Left ventricle myocardium inferior (tissue), 1 donor: ENCODE results near the gene DAPK1. TPM values are rescaled to one million over a fixed set of nuclear protein-coding genes. Genes with fewer than 3 reads are reported as not detected.

Source experiments
- DNase-seq: peaks from one replicate; pipeline ENCODE4 v3.0.0-alpha.2; 2020
- H3K27ac ChIP-seq: fragments of 200-600 bp; replicated peaks from 2 replicates; pipeline ENCODE4 v1.8.0; 2021
- H3K27me3 ChIP-seq: fragments of 200-600 bp; 2 replicates; pipeline ENCODE4 v1.8.0; 2021; ENCODE audit warnings: low read depth
- H3K36me3 ChIP-seq: fragments of 200-600 bp; 2 replicates; pipeline ENCODE4 v1.8.0; 2021
- H3K4me1 ChIP-seq: fragments of 200-600 bp; 2 replicates; pipeline ENCODE4 v1.8.0; 2021
- H3K4me3 ChIP-seq: fragments of 200-600 bp; 2 replicates; pipeline ENCODE4 v1.8.0; 2021; ENCODE audit warnings: mild to moderate bottlenecking, moderate library complexity
- H3K9me3 ChIP-seq: fragments of 200-600 bp; replicated peaks from 2 replicates; pipeline ENCODE4 v1.8.0; 2021
- intact Hi-C: fragments of 100-400 bp; cut with micrococcal nuclease; formaldehyde crosslinking; loops from one replicate; pipeline ENCODE4 v1.11.0; 2022
- total RNA-seq: library from RNA; stranded (reverse); fragmentation: NEBNext Ultra II Directional; extraction: Animal tissue kit (Norgen Biotek cat#: 25700); gene quantifications from one replicate; pipeline ENCODE4 v1.2.1, GENCODE V29; 2021
- TF ChIP-seq, protein P1 (sequence below): fragments of 200-600 bp; IDR thresholded peaks from 2 replicates; pipeline ENCODE4 v1.8.0; 2021; ENCODE audit warnings: antibody characterized with exemption, mild to moderate bottlenecking, borderline replicate concordance
- donor health status: DM: no; HTN: yes; CAD: no; lungs with severe emphysema.

DAPK1 gene
- total RNA-seq, 1 donor from 2014 or later: 5.5 TPM

DNA sequence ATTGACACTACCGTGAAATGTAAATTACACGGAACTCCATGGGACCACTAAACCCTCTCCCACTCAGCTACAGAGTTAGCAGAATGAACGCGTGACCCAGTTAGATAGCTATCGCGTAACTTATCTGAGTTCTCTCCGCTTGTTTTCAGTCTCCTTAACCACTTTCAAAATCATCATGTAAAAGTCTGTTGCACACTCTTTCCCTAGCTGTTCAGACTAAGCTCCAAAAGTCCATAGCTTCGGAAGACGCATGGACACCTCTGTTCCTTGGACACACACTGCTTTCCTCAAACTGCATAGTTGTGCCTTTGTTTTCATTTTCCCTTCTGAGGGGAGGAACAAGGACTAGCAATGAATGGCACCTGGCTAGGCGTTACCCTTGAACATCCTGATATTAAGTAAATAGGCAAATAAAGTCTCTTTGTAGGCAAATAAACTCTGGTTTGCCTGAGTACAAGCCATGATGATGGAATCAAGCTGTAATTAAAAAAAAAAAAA is 83.3 kb downstream of the DAPK1 start:
- intact Hi-C loops: no loop called here
- TF ChIP-seq, protein P1, sequence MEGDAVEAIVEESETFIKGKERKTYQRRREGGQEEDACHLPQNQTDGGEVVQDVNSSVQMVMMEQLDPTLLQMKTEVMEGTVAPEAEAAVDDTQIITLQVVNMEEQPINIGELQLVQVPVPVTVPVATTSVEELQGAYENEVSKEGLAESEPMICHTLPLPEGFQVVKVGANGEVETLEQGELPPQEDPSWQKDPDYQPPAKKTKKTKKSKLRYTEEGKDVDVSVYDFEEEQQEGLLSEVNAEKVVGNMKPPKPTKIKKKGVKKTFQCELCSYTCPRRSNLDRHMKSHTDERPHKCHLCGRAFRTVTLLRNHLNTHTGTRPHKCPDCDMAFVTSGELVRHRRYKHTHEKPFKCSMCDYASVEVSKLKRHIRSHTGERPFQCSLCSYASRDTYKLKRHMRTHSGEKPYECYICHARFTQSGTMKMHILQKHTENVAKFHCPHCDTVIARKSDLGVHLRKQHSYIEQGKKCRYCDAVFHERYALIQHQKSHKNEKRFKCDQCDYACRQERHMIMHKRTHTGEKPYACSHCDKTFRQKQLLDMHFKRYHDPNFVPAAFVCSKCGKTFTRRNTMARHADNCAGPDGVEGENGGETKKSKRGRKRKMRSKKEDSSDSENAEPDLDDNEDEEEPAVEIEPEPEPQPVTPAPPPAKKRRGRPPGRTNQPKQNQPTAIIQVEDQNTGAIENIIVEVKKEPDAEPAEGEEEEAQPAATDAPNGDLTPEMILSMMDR: no peak
- H3K36me3 ChIP-seq: no peaks in the 10 kb centered on the region
- H3K27me3 ChIP-seq: no peaks in the 10 kb centered on the region
- H3K27ac ChIP-seq: no peak overlapping the region
- no peak overlapping the region for H3K4me3 ChIP-seq
- H3K9me3 ChIP-seq: no peaks in the 10 kb centered on the region
- DNase-seq: no peak
- H3K4me1 ChIP-seq: peaks cover 8% of the 10 kb centered on the region

DNA sequence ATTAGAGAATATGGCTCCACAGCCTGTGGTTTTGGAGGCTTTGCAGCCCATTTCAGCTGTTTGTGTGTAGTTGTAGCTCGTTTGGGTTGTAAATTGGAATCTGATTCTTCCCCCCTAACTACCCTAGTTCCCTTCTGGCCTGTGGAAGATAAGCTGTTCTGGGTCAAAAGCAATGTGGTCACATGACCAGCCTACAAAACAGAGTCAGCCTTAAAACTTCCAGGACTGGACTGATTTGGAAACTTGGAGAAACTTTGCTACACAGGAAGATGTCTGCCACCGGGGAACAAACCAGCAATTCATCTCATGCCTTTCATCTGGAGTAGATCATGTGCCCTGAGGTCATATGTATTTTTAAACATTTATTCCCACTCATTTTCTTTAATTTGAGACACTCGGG is 83.8 kb downstream of the DAPK1 start:
- TF ChIP-seq, protein P1: no peak
- intact Hi-C loops: no loop called here
- DNase-seq: no peak
- Histone ChIP-seq H3K27me3 (no peaks in the 10 kb centered on the region), H3K9me3 (no peaks in the 10 kb centered on the region), H3K27ac (peak overlapping the region; percentile 6), H3K4me3 (no peak overlapping the region), H3K36me3 (no peaks in the 10 kb centered on the region), H3K4me1 (peaks cover 8% of the 10 kb centered on the region)

DNA sequence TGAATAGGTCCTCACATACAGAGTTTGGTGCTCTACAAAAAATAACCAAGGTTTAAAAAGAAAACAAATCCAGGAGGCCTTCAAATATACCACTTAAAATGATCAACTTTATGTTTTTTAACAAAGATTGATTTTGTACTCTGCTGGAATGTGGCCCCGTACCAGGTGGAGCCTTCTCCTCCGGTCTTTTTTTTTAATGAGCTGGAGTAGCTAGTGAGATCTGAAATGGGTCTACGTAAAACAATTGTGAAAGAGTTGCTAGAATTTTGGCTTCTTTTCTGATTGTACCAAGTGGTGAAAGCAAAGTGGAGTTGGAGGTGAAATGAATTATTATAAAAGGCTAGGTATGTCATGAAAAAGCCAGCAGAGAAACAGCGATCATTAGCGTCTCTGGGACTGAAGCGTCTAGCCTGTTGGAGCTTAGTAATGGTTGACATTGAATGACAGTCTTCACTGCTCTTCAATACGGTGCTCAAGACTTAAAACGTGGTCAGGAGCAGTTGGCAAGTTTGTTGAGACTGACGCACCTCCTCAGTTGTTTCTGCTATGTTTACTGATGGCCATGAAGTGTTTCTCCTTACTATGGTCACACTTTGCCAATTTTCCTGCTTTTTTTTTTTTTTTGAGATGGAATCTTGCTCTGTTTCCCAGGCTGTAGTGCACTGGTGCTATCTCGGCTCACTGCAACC is 84.4 kb downstream of the DAPK1 start:
- H3K27me3 ChIP-seq: no peaks in the 10 kb centered on the region
- DNase-seq: no peak
- TF ChIP-seq, protein P1: no peak
- H3K4me3 ChIP-seq: no peak overlapping the region
- peaks cover 8% of the 10 kb centered on the region for H3K4me1 ChIP-seq
- intact Hi-C loops: no loop called here
- no peaks in the 10 kb centered on the region for H3K9me3 ChIP-seq
- no peaks in the 10 kb centered on the region for H3K36me3 ChIP-seq
- peak overlapping the region; percentile 6 for H3K27ac ChIP-seq

DNA sequence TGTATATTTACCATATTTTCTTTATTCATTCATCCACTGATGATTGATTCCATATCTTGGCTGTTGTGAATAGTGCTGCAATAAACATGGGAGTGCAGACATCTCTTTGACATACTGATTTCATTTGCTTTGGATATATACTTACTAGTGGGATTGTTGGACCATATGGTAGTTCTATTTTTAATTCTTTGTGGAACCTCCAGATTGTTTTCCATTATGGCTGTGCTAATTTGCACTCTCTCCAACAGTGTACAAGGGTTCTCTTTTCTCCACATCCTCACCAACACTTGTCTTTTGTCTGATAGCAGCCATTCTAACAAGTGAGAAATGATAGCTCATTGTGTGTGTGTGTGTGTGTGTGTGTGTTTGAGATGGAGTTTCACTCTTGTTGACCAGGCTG is 86.7 kb downstream of the DAPK1 start:
- intact Hi-C loops: no loop called here
- Histone ChIP-seq H3K4me1 (peaks cover 8% of the 10 kb centered on the region), H3K27me3 (no peaks in the 10 kb centered on the region), H3K4me3 (no peak overlapping the region), H3K36me3 (no peaks in the 10 kb centered on the region), H3K27ac (no peak overlapping the region), H3K9me3 (no peaks in the 10 kb centered on the region)
- no peak for DNase-seq
- TF ChIP-seq, protein P1: no peak

DNA sequence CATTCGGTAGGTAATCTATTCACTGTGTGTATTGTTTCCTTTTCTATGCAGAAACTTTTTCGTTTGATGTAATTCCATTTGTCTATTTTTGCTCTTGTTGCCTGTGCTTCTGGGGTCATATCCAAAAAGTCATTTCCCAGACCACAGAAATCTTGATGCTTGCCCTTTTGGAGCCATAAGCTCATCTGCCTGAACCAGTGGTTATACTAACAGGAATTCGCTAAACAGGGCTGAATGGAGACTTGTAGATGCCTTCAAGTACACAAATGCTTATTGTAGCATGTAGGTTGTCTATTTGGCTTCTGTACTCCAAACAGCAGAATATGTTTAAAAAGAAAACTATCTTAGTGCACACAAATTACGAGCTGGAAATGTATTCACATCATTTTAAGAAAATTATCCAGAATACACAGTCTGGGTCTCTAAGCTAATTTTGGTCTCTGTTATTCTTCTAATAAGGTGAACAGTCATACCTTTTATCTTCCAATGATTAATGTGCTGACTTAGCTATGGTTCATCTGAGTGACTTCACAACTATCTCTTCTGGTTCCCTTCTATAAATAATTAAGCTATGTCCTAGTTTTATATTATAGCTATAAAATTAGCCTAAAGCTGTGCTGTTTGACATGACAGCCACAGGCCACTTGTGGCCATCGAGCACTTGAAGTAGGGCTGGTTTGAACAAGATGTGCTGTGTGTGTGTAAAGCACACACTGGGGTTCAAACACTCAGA is 87.6 kb downstream of the DAPK1 start:
- H3K36me3 ChIP-seq: no peaks in the 10 kb centered on the region
- no peak overlapping the region for H3K27ac ChIP-seq
- DNase-seq: no peak
- H3K4me3 ChIP-seq: no peak overlapping the region
- intact Hi-C loops: no loop called here
- TF ChIP-seq, protein P1: no peak
- peaks cover 8% of the 10 kb centered on the region for H3K4me1 ChIP-seq
- no peaks in the 10 kb centered on the region for H3K9me3 ChIP-seq
- H3K27me3 ChIP-seq: no peaks in the 10 kb centered on the region
